ENCODE data around the gene C9orf85.

Gene C9orf85

DNA sequence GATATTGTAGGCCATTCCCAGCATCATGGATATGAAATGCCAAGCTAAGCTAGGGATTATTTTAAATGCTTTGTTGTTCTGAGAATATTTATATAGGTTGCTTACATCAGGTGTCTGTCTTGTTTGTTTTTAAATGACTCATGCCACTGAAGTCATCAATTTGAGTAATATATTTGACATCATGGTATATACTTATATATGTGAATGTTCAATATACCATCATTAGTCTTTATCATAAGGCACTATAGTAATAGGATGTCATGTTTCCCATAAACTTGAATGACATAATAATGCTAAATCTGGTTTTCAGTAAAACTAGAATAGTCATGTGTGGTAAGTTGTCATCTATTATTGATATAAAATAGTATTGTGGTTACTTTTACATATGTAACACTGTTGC is 13.1 kb downstream of the C9orf85 start:
- DNase-seq (ENCODE audit: low read depth in 1 of 2, low spot score in 1 of 2), result no peak
- TF ChIP-seq, protein P1, sequence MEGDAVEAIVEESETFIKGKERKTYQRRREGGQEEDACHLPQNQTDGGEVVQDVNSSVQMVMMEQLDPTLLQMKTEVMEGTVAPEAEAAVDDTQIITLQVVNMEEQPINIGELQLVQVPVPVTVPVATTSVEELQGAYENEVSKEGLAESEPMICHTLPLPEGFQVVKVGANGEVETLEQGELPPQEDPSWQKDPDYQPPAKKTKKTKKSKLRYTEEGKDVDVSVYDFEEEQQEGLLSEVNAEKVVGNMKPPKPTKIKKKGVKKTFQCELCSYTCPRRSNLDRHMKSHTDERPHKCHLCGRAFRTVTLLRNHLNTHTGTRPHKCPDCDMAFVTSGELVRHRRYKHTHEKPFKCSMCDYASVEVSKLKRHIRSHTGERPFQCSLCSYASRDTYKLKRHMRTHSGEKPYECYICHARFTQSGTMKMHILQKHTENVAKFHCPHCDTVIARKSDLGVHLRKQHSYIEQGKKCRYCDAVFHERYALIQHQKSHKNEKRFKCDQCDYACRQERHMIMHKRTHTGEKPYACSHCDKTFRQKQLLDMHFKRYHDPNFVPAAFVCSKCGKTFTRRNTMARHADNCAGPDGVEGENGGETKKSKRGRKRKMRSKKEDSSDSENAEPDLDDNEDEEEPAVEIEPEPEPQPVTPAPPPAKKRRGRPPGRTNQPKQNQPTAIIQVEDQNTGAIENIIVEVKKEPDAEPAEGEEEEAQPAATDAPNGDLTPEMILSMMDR (IDR thresholded peaks at IDR 0.05; ENCODE audit: insufficient read depth, low read length), result no peak
- TF ChIP-seq GABPA (IDR thresholded peaks at IDR 0.05; ENCODE audit: low read depth) (no peak), POLR2AphosphoS5 (IDR thresholded peaks at IDR 0.05; ENCODE audit: low read depth) (no peak), SPI1 (IDR thresholded peaks at IDR 0.05; ENCODE audit: borderline replicate concordance, low read depth) (no peak)
- TF ChIP-seq, protein P2, sequence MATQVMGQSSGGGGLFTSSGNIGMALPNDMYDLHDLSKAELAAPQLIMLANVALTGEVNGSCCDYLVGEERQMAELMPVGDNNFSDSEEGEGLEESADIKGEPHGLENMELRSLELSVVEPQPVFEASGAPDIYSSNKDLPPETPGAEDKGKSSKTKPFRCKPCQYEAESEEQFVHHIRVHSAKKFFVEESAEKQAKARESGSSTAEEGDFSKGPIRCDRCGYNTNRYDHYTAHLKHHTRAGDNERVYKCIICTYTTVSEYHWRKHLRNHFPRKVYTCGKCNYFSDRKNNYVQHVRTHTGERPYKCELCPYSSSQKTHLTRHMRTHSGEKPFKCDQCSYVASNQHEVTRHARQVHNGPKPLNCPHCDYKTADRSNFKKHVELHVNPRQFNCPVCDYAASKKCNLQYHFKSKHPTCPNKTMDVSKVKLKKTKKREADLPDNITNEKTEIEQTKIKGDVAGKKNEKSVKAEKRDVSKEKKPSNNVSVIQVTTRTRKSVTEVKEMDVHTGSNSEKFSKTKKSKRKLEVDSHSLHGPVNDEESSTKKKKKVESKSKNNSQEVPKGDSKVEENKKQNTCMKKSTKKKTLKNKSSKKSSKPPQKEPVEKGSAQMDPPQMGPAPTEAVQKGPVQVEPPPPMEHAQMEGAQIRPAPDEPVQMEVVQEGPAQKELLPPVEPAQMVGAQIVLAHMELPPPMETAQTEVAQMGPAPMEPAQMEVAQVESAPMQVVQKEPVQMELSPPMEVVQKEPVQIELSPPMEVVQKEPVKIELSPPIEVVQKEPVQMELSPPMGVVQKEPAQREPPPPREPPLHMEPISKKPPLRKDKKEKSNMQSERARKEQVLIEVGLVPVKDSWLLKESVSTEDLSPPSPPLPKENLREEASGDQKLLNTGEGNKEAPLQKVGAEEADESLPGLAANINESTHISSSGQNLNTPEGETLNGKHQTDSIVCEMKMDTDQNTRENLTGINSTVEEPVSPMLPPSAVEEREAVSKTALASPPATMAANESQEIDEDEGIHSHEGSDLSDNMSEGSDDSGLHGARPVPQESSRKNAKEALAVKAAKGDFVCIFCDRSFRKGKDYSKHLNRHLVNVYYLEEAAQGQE (IDR thresholded peaks at IDR 0.05; ENCODE audit: insufficient replicate concordance, low read depth), result no peak
- Histone ChIP-seq H3K27ac (replicated peaks) (no peak overlapping the region), H3K27me3 (ENCODE audit: insufficient read depth, poor library complexity, severe bottlenecking) (no peaks in the 10 kb centered on the region), H3K4me3 (replicated peaks; ENCODE audit: insufficient read depth, low read length) (no peak overlapping the region)

DNA sequence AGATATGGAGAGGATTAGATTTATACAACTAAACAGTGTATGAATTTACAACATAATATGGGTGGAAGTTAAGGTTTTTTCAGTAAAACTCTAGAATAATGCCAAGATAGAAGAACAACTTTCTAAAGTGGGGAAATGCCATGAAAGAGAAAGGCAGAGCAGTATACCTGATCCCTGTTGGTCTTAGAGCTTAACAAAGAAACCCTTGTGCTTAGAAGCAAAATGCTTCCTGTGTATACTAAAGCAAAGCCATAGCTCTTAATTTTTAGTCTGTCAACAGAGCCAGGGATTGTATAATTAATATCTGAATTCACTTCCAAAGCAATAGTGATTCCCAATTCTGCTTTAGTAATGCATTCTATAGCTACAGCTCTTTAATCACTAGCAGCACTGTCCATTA is 14.4 kb downstream of the C9orf85 start:
- no peak overlapping the region for H3K4me3 ChIP-seq (replicated peaks; ENCODE audit: insufficient read depth, low read length)
- H3K27me3 ChIP-seq (ENCODE audit: insufficient read depth, poor library complexity, severe bottlenecking), result no peaks in the 10 kb centered on the region
- DNase-seq (ENCODE audit: low read depth in 1 of 2, low spot score in 1 of 2), result no peak
- no peak overlapping the region for H3K27ac ChIP-seq (replicated peaks)
- TF ChIP-seq POLR2AphosphoS5 (IDR thresholded peaks at IDR 0.05; ENCODE audit: low read depth) (no peak), SPI1 (IDR thresholded peaks at IDR 0.05; ENCODE audit: borderline replicate concordance, low read depth) (no peak), GABPA (IDR thresholded peaks at IDR 0.05; ENCODE audit: low read depth) (no peak)
- TF ChIP-seq, protein P1 (IDR thresholded peaks at IDR 0.05; ENCODE audit: insufficient read depth, low read length), result no peak
- TF ChIP-seq, protein P2 (IDR thresholded peaks at IDR 0.05; ENCODE audit: insufficient replicate concordance, low read depth), result no peak

DNA sequence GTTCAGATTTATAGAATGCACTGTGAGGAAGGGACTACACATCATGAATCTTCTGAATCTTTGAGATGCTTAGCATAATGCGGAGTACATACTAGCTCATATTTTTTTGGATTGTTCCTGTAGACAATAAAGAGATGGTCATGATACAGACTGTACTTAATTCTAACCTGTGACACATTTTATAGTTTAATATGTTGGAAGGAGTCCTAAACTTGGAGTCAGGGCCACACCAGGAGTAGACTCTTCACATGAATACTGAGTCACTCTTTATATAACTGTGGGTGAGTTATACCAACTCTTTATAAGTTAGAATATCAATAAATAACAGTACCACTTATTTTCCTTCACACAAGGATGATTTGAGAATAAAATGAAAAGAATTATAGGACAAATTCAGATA is 16.9 kb downstream of the C9orf85 start:
- TF ChIP-seq SPI1 (IDR thresholded peaks at IDR 0.05; ENCODE audit: borderline replicate concordance, low read depth), result no peak
- no peak for TF ChIP-seq GABPA (IDR thresholded peaks at IDR 0.05; ENCODE audit: low read depth)
- TF ChIP-seq, protein P2 (IDR thresholded peaks at IDR 0.05; ENCODE audit: insufficient replicate concordance, low read depth), result no peak
- TF ChIP-seq POLR2AphosphoS5 (IDR thresholded peaks at IDR 0.05; ENCODE audit: low read depth), result no peak
- TF ChIP-seq, protein P1 (IDR thresholded peaks at IDR 0.05; ENCODE audit: insufficient read depth, low read length), result no peak
- Histone ChIP-seq H3K4me3 (replicated peaks; ENCODE audit: insufficient read depth, low read length) (no peak overlapping the region), H3K27me3 (ENCODE audit: insufficient read depth, poor library complexity, severe bottlenecking) (no peaks in the 10 kb centered on the region), H3K27ac (replicated peaks) (no peak overlapping the region)
- DNase-seq (ENCODE audit: low read depth in 1 of 2, low spot score in 1 of 2), result no peak

All from HL-60 (cell line).